Measurements from ENCODE around the gene MPRIP. TPM values are rescaled to one million over a fixed set of nuclear protein-coding genes. Genes with fewer than 3 reads are reported as not detected.

The MPRIP gene
- total and polyA plus RNA-seq, 2 donors (not counting 1 experiment from before 2014, with no cell fraction given): 130 to 299 TPM

GRCh38 chr17:17053446-17054379 lies 11.5 kb downstream of the MPRIP start:
- Histone ChIP-seq H3K4me3 (ENCODE audit: control extremely low read depth in 1 of 5, extremely low read depth in 1 of 5, insufficient read depth in 1 of 5, low read depth in 2 of 5, low read length in 4 of 5) (no peak overlapping the region), H3K4me2 (replicated peaks; ENCODE audit: low read depth, low read length, poor library complexity, severe bottlenecking) (peak overlapping the region; percentile 13), H3K4me1 (ENCODE audit: control insufficient read depth in 2 of 2, insufficient read depth in 2 of 2, low read length in 2 of 2) (peaks cover 36 to 39% of the 10 kb centered on the region in 2 donors), H3K79me2 (ENCODE audit: control insufficient read depth, insufficient read depth, low read length) (peaks cover 98% of the 10 kb centered on the region), H3K27ac (ENCODE audit: low read length in 2 of 2) (peak overlapping the region in 1 of 2 donors; percentile 35), H4K20me1 (ENCODE audit: control insufficient read depth, insufficient read depth, low read length, poor library complexity, severe bottlenecking) (peaks cover 98% of the 10 kb centered on the region), H3K36me3 (replicated peaks in 1 of 2; ENCODE audit: control extremely low read depth in 1 of 2, control insufficient read depth in 1 of 2, extremely low read depth in 1 of 2, insufficient read depth in 2 of 2, low read length in 1 of 2) (peaks cover 0 to 17% of the 10 kb centered on the region in 2 experiments), H3K27me3 (replicated peaks in 1 of 4; ENCODE audit: control extremely low read depth in 1 of 4, control insufficient read depth in 3 of 4, insufficient read depth in 4 of 4, low read length in 3 of 4) (no peaks in the 10 kb centered on the region), H2AFZ (ENCODE audit: insufficient read depth, low read depth, low read length, poor library complexity, severe bottlenecking) (no peak overlapping the region), H3K9me3 (ENCODE audit: control extremely low read depth in 1 of 3, control insufficient read depth in 2 of 3, insufficient read depth in 1 of 3, low read length in 2 of 3) (no peaks in the 10 kb centered on the region), H3K9ac (ENCODE audit: low read length) (no peak overlapping the region)
- ChIA-PET POLR2A (interaction anchor here (1.1 kb wide), 1 partner anchor 25 kb away, joined by 3 read pairs; no protein-coding TSS in a partner anchor), CTCF (interaction anchor here (0.6 kb wide), 1 partner anchor 170 kb away, joined by 3 read pairs; no protein-coding TSS in a partner anchor)
- peak overlapping the region; percentile 83 for H3K27ac Mint-ChIP-seq
- ATAC-seq (ENCODE audit: low read depth): no peak
- intact Hi-C loops (cut with micrococcal nuclease): no loop called here
- DNase-seq: no peak
- no peaks in the 10 kb centered on the region for H3K9me3 Mint-ChIP-seq (ENCODE audit: insufficient read depth)
- peak overlapping the region; percentile 8 for H3K4me3 Mint-ChIP-seq
- no peaks in the 10 kb centered on the region for H3K27me3 Mint-ChIP-seq
- peaks cover 52% of the 10 kb centered on the region for H3K4me1 Mint-ChIP-seq
- WGBS (ENCODE audit: insufficient coverage): 99% methylated on average over 5 of the region's 8 CpGs
- TF ChIP-seq EZH2 (IDR thresholded peaks at IDR 0.05; ENCODE audit: borderline replicate concordance, insufficient read depth, low read depth, low read length, poor library complexity, severe bottlenecking): no peak
- no peak for TF ChIP-seq CTCF (IDR thresholded peaks at IDR 0.05)

GRCh38 chr17:17054636-17055035 lies 12.4 kb downstream of the MPRIP start:
- no peak for ATAC-seq (ENCODE audit: low read depth)
- Histone ChIP-seq H3K27me3 (replicated peaks in 1 of 4; ENCODE audit: control extremely low read depth in 1 of 4, control insufficient read depth in 3 of 4, insufficient read depth in 4 of 4, low read length in 3 of 4) (no peaks in the 10 kb centered on the region), H3K4me2 (replicated peaks; ENCODE audit: low read depth, low read length, poor library complexity, severe bottlenecking) (no peak overlapping the region), H2AFZ (ENCODE audit: insufficient read depth, low read depth, low read length, poor library complexity, severe bottlenecking) (no peak overlapping the region), H3K4me3 (ENCODE audit: control extremely low read depth in 1 of 5, extremely low read depth in 1 of 5, insufficient read depth in 1 of 5, low read depth in 2 of 5, low read length in 4 of 5) (no peak overlapping the region), H4K20me1 (ENCODE audit: control insufficient read depth, insufficient read depth, low read length, poor library complexity, severe bottlenecking) (peaks cover 98% of the 10 kb centered on the region), H3K27ac (ENCODE audit: low read length in 2 of 2) (no peak overlapping the region), H3K36me3 (replicated peaks in 1 of 2; ENCODE audit: control extremely low read depth in 1 of 2, control insufficient read depth in 1 of 2, extremely low read depth in 1 of 2, insufficient read depth in 2 of 2, low read length in 1 of 2) (peaks cover 0 to 22% of the 10 kb centered on the region in 2 experiments), H3K9me3 (ENCODE audit: control extremely low read depth in 1 of 3, control insufficient read depth in 2 of 3, insufficient read depth in 1 of 3, low read length in 2 of 3) (no peaks in the 10 kb centered on the region), H3K9ac (ENCODE audit: low read length) (no peak overlapping the region), H3K79me2 (ENCODE audit: control insufficient read depth, insufficient read depth, low read length) (peaks cover 98% of the 10 kb centered on the region), H3K4me1 (ENCODE audit: control insufficient read depth in 2 of 2, insufficient read depth in 2 of 2, low read length in 2 of 2) (peaks cover 35 to 36% of the 10 kb centered on the region in 2 donors)
- H3K27me3 Mint-ChIP-seq: no peaks in the 10 kb centered on the region
- ChIA-PET POLR2A (interaction anchor here (0.7 kb wide), 1 partner anchor 25 kb away, joined by 3 read pairs; no protein-coding TSS in a partner anchor), CTCF (no interaction called here)
- H3K27ac Mint-ChIP-seq: no peak overlapping the region
- H3K4me3 Mint-ChIP-seq: no peak overlapping the region
- no peaks in the 10 kb centered on the region for H3K9me3 Mint-ChIP-seq (ENCODE audit: insufficient read depth)
- DNase-seq: no peak
- TF ChIP-seq EZH2 (IDR thresholded peaks at IDR 0.05; ENCODE audit: borderline replicate concordance, insufficient read depth, low read depth, low read length, poor library complexity, severe bottlenecking): no peak
- no peak for TF ChIP-seq CTCF (IDR thresholded peaks at IDR 0.05)
- peaks cover 44% of the 10 kb centered on the region for H3K4me1 Mint-ChIP-seq
- intact Hi-C loops (cut with micrococcal nuclease): no loop called here
- 100% methylated on average over 1 of the region's 4 CpGs for WGBS (ENCODE audit: insufficient coverage)
